B cell (primary cell): ENCODE results near the gene CSF1R.

Experiments
- CTCF ChIP-seq: fragments of 200-600 bp; IDR thresholded peaks from one replicate; pipeline ENCODE4 v1.8.0; 2022; ENCODE audit warnings: antibody characterized with exemption, mild to moderate bottlenecking
- EZH2 ChIP-seq: IDR thresholded peaks from 2 replicates; pipeline ENCODE4 v1.6.1; 2012; ENCODE audit warnings: borderline replicate concordance, low read depth, mild to moderate bottlenecking, moderate library complexity, low read length; ENCODE audit not compliant: insufficient read depth, poor library complexity, severe bottlenecking

DNA sequence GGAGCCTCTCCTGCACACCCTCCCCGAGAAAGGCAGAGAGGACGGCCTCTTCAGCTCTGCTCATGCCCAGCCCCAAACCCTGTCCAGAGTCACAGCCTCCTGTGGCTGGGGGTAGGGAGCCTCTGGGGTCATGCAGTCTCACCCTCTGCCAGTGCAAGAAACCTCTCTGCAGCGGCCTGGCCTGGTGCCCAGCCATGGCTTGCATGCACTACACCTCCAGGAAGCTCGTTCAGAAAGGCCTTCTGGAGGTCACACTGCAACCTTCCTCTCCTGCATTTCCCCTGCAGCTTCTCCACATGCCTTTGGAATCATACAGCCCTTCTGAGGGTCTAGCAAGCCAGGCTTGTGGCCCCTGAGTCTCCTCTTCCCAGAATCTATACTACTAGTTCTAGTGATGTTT lies 17.9 kb downstream of the CSF1R start:
- no peak for TF ChIP-seq CTCF
- TF ChIP-seq EZH2: no peak
